Nephron progenitor cell (in vitro differentiated cells): ENCODE results near the gene COMMD10.

Experiments
- DNase-seq: peaks from one replicate; pipeline ENCODE4 v3.0.0; 2021
- H3K27ac Mint-ChIP-seq: 2 replicates; pipeline ENCODE4 v1.8.0; 2021; ENCODE audit warnings: mild to moderate bottlenecking, moderate library complexity, mixed read lengths
- H3K27me3 Mint-ChIP-seq: 2 replicates; pipeline ENCODE4 v1.8.0; 2021; ENCODE audit warnings: mild to moderate bottlenecking, low read depth, mixed read lengths; ENCODE audit not compliant: poor library complexity
- H3K36me3 Mint-ChIP-seq: 2 replicates; pipeline ENCODE4 v1.8.0; 2021; ENCODE audit warnings: low read depth, mixed read lengths
- H3K4me1 Mint-ChIP-seq: 2 replicates; pipeline ENCODE4 v1.8.0; 2021; ENCODE audit warnings: mixed read lengths
- H3K4me3 Mint-ChIP-seq: 2 replicates; pipeline ENCODE4 v1.8.0; 2021; ENCODE audit warnings: mild to moderate bottlenecking, moderate library complexity, mixed read lengths
- H3K9me3 Mint-ChIP-seq: 2 replicates; pipeline ENCODE4 v1.8.0; 2021; ENCODE audit warnings: mild to moderate bottlenecking, moderate library complexity, mixed read lengths
- TF ChIP-seq, protein P1 (sequence below): fragments of 200-600 bp; sonication (generic); IDR thresholded peaks from 2 replicates; pipeline ENCODE4 v1.5.0; 2021; ENCODE audit warnings: antibody characterized with exemption

The COMMD10 gene

DNA sequence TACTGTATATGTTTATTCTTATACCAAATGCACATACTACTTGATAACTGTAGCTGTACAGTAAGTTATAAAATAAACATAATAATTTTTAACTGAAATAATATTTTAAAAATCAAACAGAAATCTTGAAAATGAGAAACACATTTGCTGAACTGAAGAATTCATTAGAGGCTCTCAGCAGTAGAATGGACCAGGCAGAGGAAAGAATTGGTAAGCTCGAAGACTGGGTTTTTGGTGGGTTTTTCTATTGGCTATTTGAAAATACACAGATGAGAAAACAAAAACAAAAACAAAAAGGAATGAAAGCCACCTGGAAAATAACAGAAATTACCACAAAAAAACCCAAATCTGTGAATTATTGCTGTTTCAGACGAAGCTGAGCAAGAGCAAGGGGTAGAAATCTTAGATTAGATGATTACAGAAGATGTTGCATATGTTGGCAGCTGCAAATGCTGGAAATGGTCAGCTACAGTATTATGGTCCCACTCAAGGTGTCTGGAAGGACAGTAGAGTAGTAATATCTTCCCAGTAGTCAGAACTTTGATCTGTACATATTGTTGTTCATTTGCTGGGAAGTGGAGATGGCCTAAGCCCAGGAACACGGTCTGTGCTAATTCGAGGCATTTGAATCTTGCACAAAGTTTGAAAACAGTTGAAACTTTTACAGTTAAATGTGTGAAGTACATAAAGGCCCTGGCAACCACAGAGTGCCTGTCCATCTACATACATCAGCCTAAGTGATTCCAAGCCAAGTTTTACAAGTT lies 233.4 kb downstream of the COMMD10 start:
- peaks cover 22% of the 10 kb centered on the region for H3K9me3 Mint-ChIP-seq
- H3K4me1 Mint-ChIP-seq = no peaks in the 10 kb centered on the region
- TF ChIP-seq, protein P1, sequence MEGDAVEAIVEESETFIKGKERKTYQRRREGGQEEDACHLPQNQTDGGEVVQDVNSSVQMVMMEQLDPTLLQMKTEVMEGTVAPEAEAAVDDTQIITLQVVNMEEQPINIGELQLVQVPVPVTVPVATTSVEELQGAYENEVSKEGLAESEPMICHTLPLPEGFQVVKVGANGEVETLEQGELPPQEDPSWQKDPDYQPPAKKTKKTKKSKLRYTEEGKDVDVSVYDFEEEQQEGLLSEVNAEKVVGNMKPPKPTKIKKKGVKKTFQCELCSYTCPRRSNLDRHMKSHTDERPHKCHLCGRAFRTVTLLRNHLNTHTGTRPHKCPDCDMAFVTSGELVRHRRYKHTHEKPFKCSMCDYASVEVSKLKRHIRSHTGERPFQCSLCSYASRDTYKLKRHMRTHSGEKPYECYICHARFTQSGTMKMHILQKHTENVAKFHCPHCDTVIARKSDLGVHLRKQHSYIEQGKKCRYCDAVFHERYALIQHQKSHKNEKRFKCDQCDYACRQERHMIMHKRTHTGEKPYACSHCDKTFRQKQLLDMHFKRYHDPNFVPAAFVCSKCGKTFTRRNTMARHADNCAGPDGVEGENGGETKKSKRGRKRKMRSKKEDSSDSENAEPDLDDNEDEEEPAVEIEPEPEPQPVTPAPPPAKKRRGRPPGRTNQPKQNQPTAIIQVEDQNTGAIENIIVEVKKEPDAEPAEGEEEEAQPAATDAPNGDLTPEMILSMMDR = no peak
- H3K36me3 Mint-ChIP-seq = peaks cover 73% of the 10 kb centered on the region
- H3K27ac Mint-ChIP-seq = no peak overlapping the region
- H3K4me3 Mint-ChIP-seq = no peak overlapping the region
- H3K27me3 Mint-ChIP-seq = no peaks in the 10 kb centered on the region
- no peak for DNase-seq

- no peak for DNase-seq
- no peak overlapping the region for H3K4me3 Mint-ChIP-seq
- H3K36me3 Mint-ChIP-seq = peaks cover 87% of the 10 kb centered on the region
- TF ChIP-seq, protein P1 = no peak
- H3K27ac Mint-ChIP-seq = no peak overlapping the region
- no peaks in the 10 kb centered on the region for H3K4me1 Mint-ChIP-seq
- H3K9me3 Mint-ChIP-seq = peaks cover 31% of the 10 kb centered on the region
- no peaks in the 10 kb centered on the region for H3K27me3 Mint-ChIP-seq
Observed at GRCh38 chr5:116320486-116320885, 235.7 kb downstream of the COMMD10 start.

DNA sequence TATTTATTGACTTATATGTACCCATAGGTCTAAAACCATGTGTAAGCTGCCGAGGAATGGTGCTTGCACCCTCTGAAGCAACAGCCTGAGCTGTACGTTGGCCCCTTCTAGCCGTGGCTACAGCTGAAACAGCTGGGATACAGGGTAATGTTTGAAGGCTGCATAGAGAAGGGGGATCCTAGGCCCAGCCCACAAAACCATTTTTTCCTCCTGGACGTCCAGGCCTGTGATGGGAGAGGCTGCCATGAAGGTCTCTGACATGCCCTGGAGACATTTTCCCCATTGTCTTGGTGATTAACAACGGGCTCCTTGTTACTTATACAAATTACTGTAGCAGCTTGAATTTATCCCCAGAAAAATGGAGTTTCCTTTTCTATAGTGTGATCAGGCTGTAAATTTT lies 244.7 kb downstream of the COMMD10 start:
- DNase-seq = no peak
- TF ChIP-seq, protein P1 = no peak
- H3K9me3 Mint-ChIP-seq = peaks cover 72% of the 10 kb centered on the region
- H3K27me3 Mint-ChIP-seq = no peaks in the 10 kb centered on the region
- H3K27ac Mint-ChIP-seq = no peak overlapping the region
- no peak overlapping the region for H3K4me3 Mint-ChIP-seq
- H3K36me3 Mint-ChIP-seq = peaks cover 93% of the 10 kb centered on the region
- H3K4me1 Mint-ChIP-seq = no peaks in the 10 kb centered on the region

DNA sequence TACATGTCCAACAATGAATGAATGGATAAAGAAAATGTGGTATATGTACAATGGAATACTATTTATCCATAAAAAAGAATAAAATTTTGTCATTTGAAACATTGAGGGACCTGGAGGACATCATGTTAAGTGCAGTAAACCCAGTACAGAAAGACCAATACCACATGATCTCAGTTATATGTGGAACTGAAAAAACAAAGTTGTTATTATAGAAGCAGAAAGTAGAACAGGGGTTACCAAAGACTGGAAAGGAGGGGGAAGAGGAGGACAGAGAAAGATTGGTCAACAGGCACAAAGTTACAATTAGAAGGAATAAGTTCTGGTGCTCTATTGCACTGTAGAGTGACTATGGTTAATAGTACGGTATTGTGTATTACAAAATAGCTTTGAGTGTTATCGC lies 256.0 kb downstream of the COMMD10 start:
- H3K36me3 Mint-ChIP-seq = peaks cover 40% of the 10 kb centered on the region
- no peak overlapping the region for H3K4me3 Mint-ChIP-seq
- no peak overlapping the region for H3K27ac Mint-ChIP-seq
- peaks cover 5% of the 10 kb centered on the region for H3K4me1 Mint-ChIP-seq
- peaks cover 42% of the 10 kb centered on the region for H3K9me3 Mint-ChIP-seq
- H3K27me3 Mint-ChIP-seq = peaks cover 4% of the 10 kb centered on the region
- DNase-seq = no peak
- TF ChIP-seq, protein P1 = no peak
